Nephron progenitor cell (in vitro differentiated cells): ENCODE results near the gene UQCRQ.
A peak's percentile ranks its signal among the peaks of the same experiment; 100 is the strongest.

Source experiments
- DNase-seq: peaks from one replicate; pipeline ENCODE4 v3.0.0; 2021
- H3K27ac Mint-ChIP-seq: 2 replicates; pipeline ENCODE4 v1.8.0; 2021; ENCODE audit warnings: mild to moderate bottlenecking, moderate library complexity, mixed read lengths
- H3K27me3 Mint-ChIP-seq: 2 replicates; pipeline ENCODE4 v1.8.0; 2021; ENCODE audit warnings: mild to moderate bottlenecking, low read depth, mixed read lengths; ENCODE audit not compliant: poor library complexity
- H3K36me3 Mint-ChIP-seq: 2 replicates; pipeline ENCODE4 v1.8.0; 2021; ENCODE audit warnings: low read depth, mixed read lengths
- H3K4me1 Mint-ChIP-seq: 2 replicates; pipeline ENCODE4 v1.8.0; 2021; ENCODE audit warnings: mixed read lengths
- H3K4me3 Mint-ChIP-seq: 2 replicates; pipeline ENCODE4 v1.8.0; 2021; ENCODE audit warnings: mild to moderate bottlenecking, moderate library complexity, mixed read lengths
- H3K9me3 Mint-ChIP-seq: 2 replicates; pipeline ENCODE4 v1.8.0; 2021; ENCODE audit warnings: mild to moderate bottlenecking, moderate library complexity, mixed read lengths
- TF ChIP-seq, protein P1 (sequence below): fragments of 200-600 bp; sonication (generic); IDR thresholded peaks from 2 replicates; pipeline ENCODE4 v1.5.0; 2021; ENCODE audit warnings: antibody characterized with exemption

The UQCRQ gene

DNA sequence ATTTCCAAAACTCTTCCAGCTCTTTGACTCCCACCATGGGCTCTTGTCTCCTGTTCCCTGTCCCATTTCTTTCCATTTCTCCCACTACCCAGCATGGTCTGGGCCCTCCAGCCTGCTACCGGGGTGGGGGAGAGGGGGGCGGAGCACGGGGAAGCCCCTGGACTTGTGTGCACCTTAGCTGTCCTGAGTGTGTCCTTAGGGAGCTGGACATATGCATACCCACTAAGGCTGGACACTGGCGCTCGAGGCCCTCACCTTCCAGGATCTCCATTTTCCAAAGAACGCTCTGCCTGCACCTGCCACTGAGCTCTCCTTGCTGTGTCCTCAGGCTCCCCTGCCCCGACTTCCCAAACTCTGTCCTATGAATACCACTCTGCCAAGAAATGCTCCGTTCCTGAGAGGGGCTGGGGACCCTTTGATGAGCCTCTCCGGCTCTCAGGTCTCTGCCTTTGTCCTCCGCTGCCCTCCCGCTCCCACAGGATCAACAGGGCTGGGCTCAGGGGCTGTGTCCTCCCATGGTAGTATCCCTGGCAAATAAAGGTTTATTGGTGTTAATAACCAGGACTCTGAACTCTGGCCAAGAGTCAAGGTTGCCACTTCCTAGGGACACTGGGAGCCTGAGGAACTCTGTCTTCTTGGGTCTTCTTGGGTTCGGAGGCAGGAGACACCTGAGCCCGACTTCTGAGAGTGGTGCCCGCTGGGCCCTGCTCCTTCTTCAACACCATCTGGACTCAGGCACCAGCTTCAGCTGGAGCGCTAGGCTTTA lies 35.2 kb upstream of the UQCRQ start:
- TF ChIP-seq, protein P1, sequence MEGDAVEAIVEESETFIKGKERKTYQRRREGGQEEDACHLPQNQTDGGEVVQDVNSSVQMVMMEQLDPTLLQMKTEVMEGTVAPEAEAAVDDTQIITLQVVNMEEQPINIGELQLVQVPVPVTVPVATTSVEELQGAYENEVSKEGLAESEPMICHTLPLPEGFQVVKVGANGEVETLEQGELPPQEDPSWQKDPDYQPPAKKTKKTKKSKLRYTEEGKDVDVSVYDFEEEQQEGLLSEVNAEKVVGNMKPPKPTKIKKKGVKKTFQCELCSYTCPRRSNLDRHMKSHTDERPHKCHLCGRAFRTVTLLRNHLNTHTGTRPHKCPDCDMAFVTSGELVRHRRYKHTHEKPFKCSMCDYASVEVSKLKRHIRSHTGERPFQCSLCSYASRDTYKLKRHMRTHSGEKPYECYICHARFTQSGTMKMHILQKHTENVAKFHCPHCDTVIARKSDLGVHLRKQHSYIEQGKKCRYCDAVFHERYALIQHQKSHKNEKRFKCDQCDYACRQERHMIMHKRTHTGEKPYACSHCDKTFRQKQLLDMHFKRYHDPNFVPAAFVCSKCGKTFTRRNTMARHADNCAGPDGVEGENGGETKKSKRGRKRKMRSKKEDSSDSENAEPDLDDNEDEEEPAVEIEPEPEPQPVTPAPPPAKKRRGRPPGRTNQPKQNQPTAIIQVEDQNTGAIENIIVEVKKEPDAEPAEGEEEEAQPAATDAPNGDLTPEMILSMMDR = no peak
- H3K9me3 Mint-ChIP-seq = no peaks in the 10 kb centered on the region
- H3K27me3 Mint-ChIP-seq = peaks cover 66% of the 10 kb centered on the region

GRCh38 chr5:132832612-132833011 lies 33.8 kb upstream of the UQCRQ start:
- no peak for DNase-seq
- TF ChIP-seq, protein P1 = no peak
- peak overlapping the region; percentile 35 for H3K4me3 Mint-ChIP-seq
- H3K4me1 Mint-ChIP-seq = peaks cover 14% of the 10 kb centered on the region
- no peaks in the 10 kb centered on the region for H3K36me3 Mint-ChIP-seq
- no peak overlapping the region for H3K27ac Mint-ChIP-seq
- no peaks in the 10 kb centered on the region for H3K9me3 Mint-ChIP-seq
- peaks cover 53% of the 10 kb centered on the region for H3K27me3 Mint-ChIP-seq

More for the DNA sequence above, 35.2 kb upstream of the UQCRQ start:
- peak overlapping the region; percentile 87 for H3K4me3 Mint-ChIP-seq
- peaks cover 11% of the 10 kb centered on the region for H3K4me1 Mint-ChIP-seq
- H3K36me3 Mint-ChIP-seq = peaks cover 4% of the 10 kb centered on the region
- no peak overlapping the region for H3K27ac Mint-ChIP-seq
- no peak for DNase-seq

- no peaks in the 10 kb centered on the region for H3K9me3 Mint-ChIP-seq
- DNase-seq = no peak
- H3K36me3 Mint-ChIP-seq = no peaks in the 10 kb centered on the region
- no peak overlapping the region for H3K27ac Mint-ChIP-seq
- H3K4me1 Mint-ChIP-seq = peaks cover 28% of the 10 kb centered on the region
- no peak overlapping the region for H3K4me3 Mint-ChIP-seq
- TF ChIP-seq, protein P1 = no peak
- H3K27me3 Mint-ChIP-seq = peaks cover 39% of the 10 kb centered on the region
These were observed 32.4 kb upstream of the UQCRQ start for GRCh38 chr5:132834057-132834456.

GRCh38 chr5:132836852-132837251 lies 29.6 kb upstream of the UQCRQ start:
- no peaks in the 10 kb centered on the region for H3K9me3 Mint-ChIP-seq
- H3K4me1 Mint-ChIP-seq = peaks cover 33% of the 10 kb centered on the region
- no peak overlapping the region for H3K27ac Mint-ChIP-seq
- DNase-seq = no peak
- H3K4me3 Mint-ChIP-seq = no peak overlapping the region
- H3K27me3 Mint-ChIP-seq = peaks cover 17% of the 10 kb centered on the region
- H3K36me3 Mint-ChIP-seq = no peaks in the 10 kb centered on the region
- TF ChIP-seq, protein P1 = no peak

- Mint-ChIP-seq H3K4me3 (no peak overlapping the region), H3K9me3 (no peaks in the 10 kb centered on the region), H3K36me3 (no peaks in the 10 kb centered on the region), H3K4me1 (peaks cover 33% of the 10 kb centered on the region), H3K27ac (no peak overlapping the region), H3K27me3 (peaks cover 10% of the 10 kb centered on the region)
- TF ChIP-seq, protein P1 = no peak
- DNase-seq = no peak
These were observed 28.6 kb upstream of the UQCRQ start for GRCh38 chr5:132837868-132838267.
